ENCODE data around the gene HPCAL1.

The HPCAL1 gene

GRCh38 chr2:10303694-10304378 is 1.1 kb downstream of the HPCAL1 start:
- peak; percentile 37 for DNase-seq (ENCODE audit: low spot score)

- DNase-seq (ENCODE audit: low spot score): no peak
These were observed 2.0 kb downstream of the HPCAL1 start for GRCh38 chr2:10304458-10305253.

DNA sequence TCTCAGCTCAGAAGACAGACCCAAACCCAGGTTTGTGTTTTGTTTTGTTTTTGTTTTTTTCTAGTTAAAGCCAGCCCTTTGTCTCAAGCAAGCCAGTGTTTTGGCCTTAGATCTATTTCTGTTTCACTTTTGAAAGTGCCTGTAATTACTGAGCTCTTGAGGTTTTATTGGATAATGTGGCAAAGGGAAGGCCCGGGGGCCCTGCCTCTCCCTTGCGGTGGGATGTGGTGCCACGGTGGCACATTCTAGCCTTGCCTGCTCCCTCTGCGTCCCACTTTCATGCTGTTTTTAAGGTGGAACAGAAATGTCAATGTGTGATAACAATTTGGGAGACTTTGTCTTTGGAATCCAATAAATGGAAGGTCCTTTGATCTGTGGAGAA is 2.5 kb downstream of the HPCAL1 start:
- peak; percentile 50 for DNase-seq (ENCODE audit: low spot score)

- DNase-seq (ENCODE audit: low spot score): peak; percentile 42
These were observed 3.0 kb downstream of the HPCAL1 start for GRCh38 chr2:10305715-10306114.

DNA sequence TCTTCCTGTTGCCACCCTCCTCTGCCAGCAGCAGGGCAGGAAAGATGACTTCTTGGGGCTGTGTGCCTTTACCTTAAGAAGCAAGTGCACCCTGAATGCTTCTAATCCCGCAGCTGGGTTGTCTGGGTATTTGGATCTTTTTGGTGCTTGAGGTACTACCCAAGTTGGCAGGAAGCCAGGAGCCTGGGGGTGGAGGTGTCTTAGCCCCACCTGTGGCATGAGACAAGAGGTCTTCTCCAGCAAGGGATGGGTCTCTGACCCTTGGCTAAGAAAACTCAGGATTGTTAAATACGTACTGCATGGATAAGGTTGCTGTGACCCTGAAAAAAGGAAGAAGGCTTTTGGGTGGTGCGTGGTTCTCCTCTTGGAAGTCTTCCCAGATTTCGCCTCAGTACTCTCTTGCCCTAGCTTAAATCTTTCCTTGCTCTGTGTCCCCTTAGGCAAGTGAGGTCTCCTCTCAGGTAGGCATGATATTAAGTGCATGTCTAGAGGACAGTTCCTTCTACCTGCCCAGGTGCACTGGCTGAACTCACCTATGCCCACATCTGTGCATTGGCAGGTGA is 4.3 kb downstream of the HPCAL1 start:
- DNase-seq (ENCODE audit: low spot score): no peak

GRCh38 chr2:10307561-10308156 is 5.0 kb downstream of the HPCAL1 start:
- no peak for DNase-seq (ENCODE audit: low spot score)

GRCh38 chr2:10308866-10309265 is 6.2 kb downstream of the HPCAL1 start:
- DNase-seq (ENCODE audit: low spot score): no peak

DNA sequence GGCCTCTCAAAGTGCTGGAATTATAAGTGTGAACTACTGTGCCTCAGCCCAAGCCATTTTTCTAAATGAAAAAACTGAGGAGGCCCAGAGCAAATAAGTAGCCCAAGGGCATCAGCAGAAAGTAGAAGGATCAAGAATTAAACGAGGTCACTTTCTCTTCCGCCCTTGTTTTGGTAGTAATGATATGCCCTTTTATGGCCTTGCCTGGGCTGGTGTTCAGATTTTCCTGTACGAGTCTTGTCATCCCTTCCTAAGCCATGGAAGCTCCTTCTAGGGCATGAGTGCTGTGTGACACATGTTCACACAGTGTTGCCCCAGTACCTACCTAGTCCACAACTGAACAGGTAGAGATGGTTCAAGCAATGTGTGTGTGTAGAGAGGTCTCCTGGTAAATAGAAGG is 6.6 kb downstream of the HPCAL1 start:
- no peak for DNase-seq (ENCODE audit: low spot score)

GRCh38 chr2:10310309-10310888 is 7.7 kb downstream of the HPCAL1 start:
- DNase-seq (ENCODE audit: low spot score): no peak

DNA sequence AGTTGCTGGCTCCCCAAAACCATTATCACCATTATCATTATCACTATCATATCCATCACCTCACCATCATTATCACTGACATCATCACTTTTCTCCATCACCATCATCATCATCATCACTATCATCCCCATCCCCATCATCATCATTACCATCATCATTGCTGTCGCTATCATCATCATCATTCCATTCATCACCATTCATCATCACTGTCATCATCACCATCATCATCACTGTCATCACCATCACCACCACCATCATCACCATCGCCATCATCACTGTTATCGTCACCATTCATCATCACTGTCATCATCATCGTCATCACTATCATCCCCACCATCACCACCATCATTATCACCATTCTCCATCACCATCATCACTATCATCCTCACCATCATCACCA is 9.0 kb downstream of the HPCAL1 start:
- no peak for DNase-seq (ENCODE audit: low spot score)

- no peak for DNase-seq (ENCODE audit: low spot score)
These were observed 9.8 kb downstream of the HPCAL1 start for GRCh38 chr2:10312437-10312957.

GRCh38 chr2:10316336-10316735 is 13.6 kb downstream of the HPCAL1 start:
- DNase-seq (ENCODE audit: low spot score): no peak

DNA sequence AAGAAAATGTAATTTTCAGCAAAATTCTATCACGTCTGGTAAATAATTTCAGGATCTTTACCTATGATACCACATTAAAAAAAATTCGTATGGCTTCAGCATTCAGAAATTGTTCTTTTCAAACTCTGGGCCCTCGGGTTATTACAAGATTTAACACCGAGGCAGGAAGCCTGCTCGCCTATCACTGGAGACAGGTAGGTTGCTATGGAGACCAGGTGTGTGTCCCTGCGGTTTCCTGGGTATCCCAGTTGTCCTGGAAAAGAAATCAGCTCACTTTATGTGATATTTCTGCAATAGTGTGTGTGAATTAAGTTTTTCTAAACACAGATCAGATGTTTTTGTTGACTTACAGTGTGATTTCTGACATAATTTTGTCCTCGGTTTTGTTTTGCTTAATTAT is 14.2 kb downstream of the HPCAL1 start:
- DNase-seq (ENCODE audit: low spot score): no peak

GRCh38 chr2:10317646-10318045 is 14.9 kb downstream of the HPCAL1 start:
- no peak for DNase-seq (ENCODE audit: low spot score)

DNA sequence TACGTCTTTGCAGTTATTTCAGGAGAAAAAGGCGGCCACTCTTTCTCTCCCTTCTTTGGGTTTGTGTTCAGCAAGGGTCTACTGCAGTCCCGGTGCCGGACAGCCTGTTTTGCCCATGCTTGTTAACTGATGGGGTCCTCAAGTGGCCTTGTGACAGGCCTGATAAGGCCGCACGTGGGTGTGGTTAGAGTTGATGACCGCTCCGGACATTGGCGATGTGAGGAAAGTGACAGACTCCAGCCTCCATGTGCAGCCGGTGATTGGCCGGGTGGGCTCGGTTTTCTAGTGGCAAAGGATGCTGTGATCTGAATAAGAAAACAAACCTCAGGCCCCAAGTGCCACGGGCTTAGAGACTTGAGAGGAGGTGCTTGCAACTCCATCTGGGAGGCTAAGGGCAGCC is 15.6 kb downstream of the HPCAL1 start:
- no peak for DNase-seq (ENCODE audit: low spot score)

DNA sequence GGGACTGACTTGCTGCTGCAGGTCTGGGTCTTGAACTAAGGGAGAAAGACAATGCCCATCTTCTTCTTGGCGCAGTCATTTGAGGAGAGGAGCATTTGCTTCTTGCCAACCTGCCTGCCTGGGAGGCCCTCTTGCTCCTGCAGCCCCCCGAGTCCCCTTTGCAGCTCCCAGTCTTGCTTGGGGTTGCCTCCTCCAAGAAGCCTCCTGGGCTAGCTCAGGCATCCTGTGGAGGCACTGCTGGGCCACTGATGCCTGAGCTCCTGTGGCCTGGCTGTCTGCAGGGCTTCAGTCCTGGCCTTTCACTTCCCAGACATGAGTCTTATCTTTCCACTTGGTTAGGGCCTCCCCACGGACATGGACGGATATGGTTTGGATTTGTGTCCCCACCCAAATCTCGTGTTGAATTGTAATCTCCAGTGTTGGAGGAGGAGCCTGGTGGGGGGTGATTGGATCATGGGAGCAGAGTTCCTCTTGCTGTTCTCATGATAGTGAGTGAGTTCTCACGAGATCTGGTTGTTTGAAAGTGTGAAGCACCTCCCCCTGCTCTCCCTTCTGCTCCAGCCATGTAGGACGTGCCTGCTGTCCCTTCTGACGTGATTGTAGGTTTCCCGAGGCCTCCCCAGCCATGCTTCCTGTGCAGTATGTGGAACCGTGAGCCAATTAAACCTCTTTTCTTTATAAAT is 17.3 kb downstream of the HPCAL1 start:
- DNase-seq (ENCODE audit: low spot score): no peak

GRCh38 chr2:10320575-10320931 is 17.8 kb downstream of the HPCAL1 start:
- no peak for DNase-seq (ENCODE audit: low spot score)

GRCh38 chr2:10320933-10321332 is 18.2 kb downstream of the HPCAL1 start:
- DNase-seq (ENCODE audit: low spot score): no peak

GRCh38 chr2:10321622-10322021 is 18.9 kb downstream of the HPCAL1 start:
- no peak for DNase-seq (ENCODE audit: low spot score)

GRCh38 chr2:10322481-10322880 is 19.8 kb downstream of the HPCAL1 start:
- DNase-seq (ENCODE audit: low spot score): no peak

DNA sequence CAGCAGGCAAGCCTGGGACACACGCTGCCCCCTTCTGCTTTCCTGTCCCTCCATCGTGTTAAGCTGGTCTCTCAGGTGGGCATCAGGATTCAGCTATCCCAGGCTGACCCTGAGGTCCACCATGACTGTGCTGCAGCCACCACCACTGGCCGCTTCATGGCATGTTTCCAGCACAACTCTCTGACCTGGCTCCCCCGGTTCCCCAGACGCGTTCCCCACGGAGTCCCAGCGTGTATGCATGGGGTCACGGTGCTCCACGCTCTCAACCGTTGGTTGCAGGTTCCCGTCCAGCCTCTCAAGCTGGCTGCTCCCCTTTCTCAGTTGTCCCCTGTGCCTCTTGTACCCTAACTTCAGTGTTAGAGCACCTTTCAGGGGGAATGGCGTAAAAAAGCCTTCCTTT is 20.3 kb downstream of the HPCAL1 start:
- no peak for DNase-seq (ENCODE audit: low spot score)

GRCh38 chr2:10323535-10323934 is 20.8 kb downstream of the HPCAL1 start:
- DNase-seq (ENCODE audit: low spot score): no peak
